Measurements from ENCODE around the gene CHST8.

CHST8 gene

DNA sequence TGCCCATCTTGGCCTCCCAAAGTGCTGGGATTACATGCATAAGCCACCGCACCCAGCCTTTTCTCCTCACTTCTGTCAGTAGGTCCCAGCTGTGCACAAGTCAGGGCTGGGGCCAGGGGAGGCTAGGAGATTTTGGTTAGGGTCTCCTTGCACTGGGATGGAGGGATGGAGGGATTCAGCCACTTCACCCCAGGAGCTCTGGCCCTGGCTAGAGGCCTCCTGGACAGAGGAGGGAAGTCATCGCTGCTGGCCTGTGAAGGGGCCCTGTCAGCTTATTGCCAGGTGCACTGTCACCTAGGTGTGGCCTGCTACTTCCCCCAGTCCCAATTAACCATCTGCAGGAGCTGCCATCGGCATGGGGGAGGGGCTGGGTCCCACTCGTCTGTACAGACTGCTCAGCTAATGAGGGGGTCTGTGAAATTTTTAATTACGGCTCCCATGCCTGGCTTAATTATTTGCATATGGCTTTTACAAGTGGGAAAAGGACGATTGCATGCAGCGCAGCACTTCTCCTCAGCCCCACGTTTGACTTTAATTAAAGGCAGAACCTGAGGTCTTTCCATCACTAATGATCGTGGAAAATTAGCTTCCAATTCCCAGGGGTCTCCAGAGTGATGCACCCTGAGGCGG, 52.4 kb downstream of the CHST8 start:
- Histone ChIP-seq H3F3A (ENCODE audit: control insufficient read depth, insufficient read depth) (no peaks in the 10 kb centered on the region), H4K20me1 (ENCODE audit: control insufficient read depth, insufficient read depth, low read depth, low read length) (no peaks in the 10 kb centered on the region), H3K79me2 (ENCODE audit: control insufficient read depth, low read length) (no peaks in the 10 kb centered on the region), H3K4me2 (ENCODE audit: low read length) (no peak overlapping the region), H3K9me3 (ENCODE audit: control insufficient read depth, insufficient read depth, low read length) (no peaks in the 10 kb centered on the region), H3K4me3 (ENCODE audit: low read length) (no peak overlapping the region), H3K27me3 (ENCODE audit: control insufficient read depth, low read length) (no peaks in the 10 kb centered on the region), H3K36me3 (ENCODE audit: control insufficient read depth, low read length) (no peaks in the 10 kb centered on the region), H3K4me1 (ENCODE audit: control insufficient read depth, low read length) (no peaks in the 10 kb centered on the region), H3K27ac (ENCODE audit: low read depth, low read length) (no peak overlapping the region), H3K9me2 (replicated peaks; ENCODE audit: control insufficient read depth, low read length) (no peaks in the 10 kb centered on the region)
- no peak for TF ChIP-seq EZH2phosphoT487 (IDR thresholded peaks at IDR 0.05; ENCODE audit: borderline replicate concordance, low read length)
- TF ChIP-seq, protein P1, sequence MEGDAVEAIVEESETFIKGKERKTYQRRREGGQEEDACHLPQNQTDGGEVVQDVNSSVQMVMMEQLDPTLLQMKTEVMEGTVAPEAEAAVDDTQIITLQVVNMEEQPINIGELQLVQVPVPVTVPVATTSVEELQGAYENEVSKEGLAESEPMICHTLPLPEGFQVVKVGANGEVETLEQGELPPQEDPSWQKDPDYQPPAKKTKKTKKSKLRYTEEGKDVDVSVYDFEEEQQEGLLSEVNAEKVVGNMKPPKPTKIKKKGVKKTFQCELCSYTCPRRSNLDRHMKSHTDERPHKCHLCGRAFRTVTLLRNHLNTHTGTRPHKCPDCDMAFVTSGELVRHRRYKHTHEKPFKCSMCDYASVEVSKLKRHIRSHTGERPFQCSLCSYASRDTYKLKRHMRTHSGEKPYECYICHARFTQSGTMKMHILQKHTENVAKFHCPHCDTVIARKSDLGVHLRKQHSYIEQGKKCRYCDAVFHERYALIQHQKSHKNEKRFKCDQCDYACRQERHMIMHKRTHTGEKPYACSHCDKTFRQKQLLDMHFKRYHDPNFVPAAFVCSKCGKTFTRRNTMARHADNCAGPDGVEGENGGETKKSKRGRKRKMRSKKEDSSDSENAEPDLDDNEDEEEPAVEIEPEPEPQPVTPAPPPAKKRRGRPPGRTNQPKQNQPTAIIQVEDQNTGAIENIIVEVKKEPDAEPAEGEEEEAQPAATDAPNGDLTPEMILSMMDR (IDR thresholded peaks at IDR 0.05; ENCODE audit: low read depth, low read length, poor library complexity, severe bottlenecking) = no peak

DNA sequence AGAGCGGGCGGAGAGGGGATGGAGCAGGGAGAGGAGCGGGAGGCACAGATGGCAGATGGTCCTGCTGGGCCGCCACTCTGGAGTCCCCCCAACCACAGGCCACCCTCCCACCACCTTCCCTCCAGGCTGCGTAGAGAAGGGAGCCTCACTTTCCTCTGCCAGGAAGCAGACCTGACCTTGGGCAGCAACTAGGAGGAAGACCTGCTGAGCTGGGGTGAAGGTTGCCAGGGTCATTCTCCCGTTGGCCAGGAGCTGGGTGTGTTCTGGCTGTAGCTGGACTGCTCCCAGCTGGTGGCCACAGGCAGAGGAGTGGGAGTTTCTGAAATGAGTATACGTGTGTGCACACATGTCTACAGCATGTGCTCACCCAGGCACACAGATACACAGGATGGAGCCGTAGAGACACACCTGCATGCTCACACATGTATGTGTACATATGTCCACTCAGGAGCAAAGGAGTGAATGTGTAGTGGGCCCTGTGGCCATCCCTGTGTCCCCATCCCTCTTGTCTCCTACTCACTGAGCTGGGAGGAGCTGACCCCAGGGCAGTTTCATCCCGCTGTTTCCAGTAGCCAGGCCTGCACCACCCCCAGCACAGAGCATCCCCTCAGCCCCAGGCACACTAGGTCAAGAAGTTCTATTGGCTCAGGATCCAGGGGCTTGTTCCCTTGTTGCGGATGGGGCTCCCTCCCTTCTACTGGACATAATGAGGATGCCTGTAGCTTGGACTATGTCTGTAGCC, 53.0 kb downstream of the CHST8 start:
- H3K4me2 ChIP-seq (ENCODE audit: low read length) = no peak overlapping the region
- no peaks in the 10 kb centered on the region for H3K9me3 ChIP-seq (ENCODE audit: control insufficient read depth, insufficient read depth, low read length)
- H3K4me3 ChIP-seq (ENCODE audit: low read length) = no peak overlapping the region
- no peaks in the 10 kb centered on the region for H3K27me3 ChIP-seq (ENCODE audit: control insufficient read depth, low read length)
- no peaks in the 10 kb centered on the region for H3K36me3 ChIP-seq (ENCODE audit: control insufficient read depth, low read length)
- H4K20me1 ChIP-seq (ENCODE audit: control insufficient read depth, insufficient read depth, low read depth, low read length) = no peaks in the 10 kb centered on the region
- H3K9me2 ChIP-seq (replicated peaks; ENCODE audit: control insufficient read depth, low read length) = no peaks in the 10 kb centered on the region
- H3F3A ChIP-seq (ENCODE audit: control insufficient read depth, insufficient read depth) = no peaks in the 10 kb centered on the region
- H3K4me1 ChIP-seq (ENCODE audit: control insufficient read depth, low read length) = no peaks in the 10 kb centered on the region
- no peak for TF ChIP-seq EZH2phosphoT487 (IDR thresholded peaks at IDR 0.05; ENCODE audit: borderline replicate concordance, low read length)
- TF ChIP-seq, protein P1 (IDR thresholded peaks at IDR 0.05; ENCODE audit: low read depth, low read length, poor library complexity, severe bottlenecking) = no peak
- no peak overlapping the region for H3K27ac ChIP-seq (ENCODE audit: low read depth, low read length)
- H3K79me2 ChIP-seq (ENCODE audit: control insufficient read depth, low read length) = no peaks in the 10 kb centered on the region

- Histone ChIP-seq H4K20me1 (ENCODE audit: control insufficient read depth, insufficient read depth, low read depth, low read length) (no peaks in the 10 kb centered on the region), H3K36me3 (ENCODE audit: control insufficient read depth, low read length) (no peaks in the 10 kb centered on the region), H3K79me2 (ENCODE audit: control insufficient read depth, low read length) (no peaks in the 10 kb centered on the region), H3K4me1 (ENCODE audit: control insufficient read depth, low read length) (no peaks in the 10 kb centered on the region), H3K4me3 (ENCODE audit: low read length) (no peak overlapping the region), H3K9me3 (ENCODE audit: control insufficient read depth, insufficient read depth, low read length) (no peaks in the 10 kb centered on the region), H3F3A (ENCODE audit: control insufficient read depth, insufficient read depth) (no peaks in the 10 kb centered on the region), H3K27me3 (ENCODE audit: control insufficient read depth, low read length) (no peaks in the 10 kb centered on the region), H3K27ac (ENCODE audit: low read depth, low read length) (no peak overlapping the region), H3K9me2 (replicated peaks; ENCODE audit: control insufficient read depth, low read length) (no peaks in the 10 kb centered on the region), H3K4me2 (ENCODE audit: low read length) (no peak overlapping the region)
- TF ChIP-seq, protein P1 (IDR thresholded peaks at IDR 0.05; ENCODE audit: low read depth, low read length, poor library complexity, severe bottlenecking) = no peak
- TF ChIP-seq EZH2phosphoT487 (IDR thresholded peaks at IDR 0.05; ENCODE audit: borderline replicate concordance, low read length) = no peak
Observed at GRCh38 chr19:33675501-33676124, 53.9 kb downstream of the CHST8 start.

All from DOHH2 (cell line).